Epithelial cell of esophagus (primary cell): ENCODE results near the gene FBF1.

ENCODE experiments used
- DNase-seq: peaks from one replicate; pipeline ENCODE4 v3.0.0; 2010; ENCODE audit warnings: low read depth
- H3K4me3 ChIP-seq: 2 replicates; pipeline ENCODE4 v1.5.1; 2011; ENCODE audit warnings: mild to moderate bottlenecking, low read length, control low read depth
- CTCF ChIP-seq: IDR thresholded peaks from 2 replicates; pipeline ENCODE4 v1.5.1; 2011; ENCODE audit warnings: low read depth, mild to moderate bottlenecking, low read length, control low read depth, inconsistent platforms; ENCODE audit not compliant: insufficient read depth; ENCODE audit errors: missing control alignments

FBF1 gene

DNA sequence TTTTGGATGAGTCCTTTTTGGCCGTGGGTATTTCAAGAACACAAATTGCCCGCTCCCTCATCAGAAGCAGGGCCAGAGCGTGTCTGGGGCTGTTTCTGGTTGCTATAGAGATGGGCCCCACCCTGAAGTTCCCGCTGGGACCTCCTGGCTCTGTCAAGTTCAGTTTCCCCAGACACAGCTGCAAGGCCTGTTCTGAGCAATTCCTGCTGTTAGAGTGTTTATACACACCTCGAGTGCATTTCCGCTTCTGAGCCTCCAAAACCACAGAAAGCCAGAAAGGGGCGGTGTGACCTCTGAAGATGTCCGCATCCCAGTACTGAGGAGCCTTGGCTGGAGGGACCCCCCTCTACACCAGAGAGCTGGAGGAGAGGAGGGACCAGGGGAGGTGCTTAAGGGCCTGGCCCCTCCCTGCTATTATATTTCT, 76.4 kb downstream of the FBF1 start:
- DNase-seq: peak; percentile 71
- no peak overlapping the region for H3K4me3 ChIP-seq
- no peak for TF ChIP-seq CTCF

DNA sequence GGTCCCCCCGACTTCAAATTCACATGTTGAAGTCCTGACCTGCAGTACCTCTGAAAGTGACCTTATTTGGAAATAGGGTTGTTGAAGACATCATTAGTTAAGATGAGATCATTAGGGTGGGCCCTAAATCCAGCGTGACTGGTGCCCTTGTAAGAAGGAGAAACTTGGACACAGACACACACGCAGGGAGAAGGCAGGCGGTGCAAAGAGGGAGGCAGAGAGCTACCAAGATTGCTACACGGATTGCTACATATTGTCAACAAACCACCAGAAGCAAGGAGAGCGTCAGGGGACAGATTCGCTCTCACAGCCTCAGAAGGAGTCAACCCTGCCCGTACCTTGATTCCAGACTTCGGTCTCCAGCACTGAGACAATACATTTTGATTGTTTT, 78.9 kb downstream of the FBF1 start:
- TF ChIP-seq CTCF: no peak
- DNase-seq: no peak

More for the DNA sequence above, 78.9 kb downstream of the FBF1 start:
- no peak overlapping the region for H3K4me3 ChIP-seq
